Spleen (tissue), 11 donors: Measurements from ENCODE around the gene SPPL2C. TPM values are rescaled to one million over a fixed set of nuclear protein-coding genes. Genes with fewer than 3 reads are reported as not detected.

Experiments used
- DNase-seq: peaks from one replicate; pipeline ENCODE4 v3.0.0-alpha.2; 2020
- H3K27ac ChIP-seq, 8 donors: fragments of 200-600 bp; sonication (generic) in 7 of 8; 1 replicate in 4 of 8; 2 replicates in 4 of 8; pipeline versions ENCODE4 v1.5.0 to v1.8.0; 2016 to 2021; ENCODE audit warnings: inconsistent platforms in 4 of 8, mild to moderate bottlenecking in 4 of 8, moderate library complexity in 1 of 8
- H3K27me3 ChIP-seq, 7 donors: fragments of 200-600 bp; sonication (generic) in 6 of 7; replicated peaks in 1 of 7; 1 replicate in 4 of 7; 2 replicates in 3 of 7; pipeline versions ENCODE4 v1.5.0 to v1.8.0; 2016 to 2021; ENCODE audit warnings: inconsistent platforms in 3 of 7, mild to moderate bottlenecking in 1 of 7
- H3K36me3 ChIP-seq, 6 donors: fragments of 200-600 bp; sonication (generic) in 5 of 6; 1 replicate in 4 of 6; 2 replicates in 2 of 6; pipeline versions ENCODE4 v1.5.0 to v1.8.0; 2016 to 2021; ENCODE audit warnings: inconsistent platforms in 2 of 6
- H3K4me1 ChIP-seq, 6 donors: fragments of 200-600 bp; sonication (generic) in 5 of 6; 1 replicate in 3 of 6; 2 replicates in 3 of 6; pipeline versions ENCODE4 v1.5.0 to v1.8.0; 2016 to 2021; ENCODE audit warnings: inconsistent platforms in 3 of 6
- H3K4me3 ChIP-seq, 8 donors: fragments of 200-600 bp; sonication (generic) in 7 of 8; 1 replicate in 4 of 8; 2 replicates in 4 of 8; pipeline versions ENCODE4 v1.5.0 to v1.8.0; 2016 to 2021; ENCODE audit warnings: inconsistent platforms in 4 of 8, mild to moderate bottlenecking in 4 of 8, moderate library complexity in 2 of 8
- H3K9me3 ChIP-seq, 8 donors: fragments of 200-600 bp; sonication (generic) in 7 of 8; 1 replicate in 4 of 8; 2 replicates in 4 of 8; pipeline versions ENCODE4 v1.5.0 to v1.8.0; 2016 to 2021; ENCODE audit warnings: inconsistent platforms in 4 of 8
- CTCF ChIP-seq, 11 experiments: fragments of 200-600 bp in 7 of 11; fragments of 450-650 bp in 4 of 11; sonication (generic) in 4 of 11; IDR thresholded peaks in 8 of 11; conservative IDR thresholded peaks in 3 of 11; 1 replicate in 7 of 11; 2 replicates in 4 of 11; pipeline versions ENCODE4 v1.4.0 to v1.8.0; 2016 to 2021; ENCODE audit warnings: antibody characterized with exemption in 11 of 11, inconsistent platforms in 4 of 11, mild to moderate bottlenecking in 1 of 11
- POLR2A ChIP-seq, 3 donors: fragments of 450-650 bp; IDR thresholded peaks; one replicate each; pipeline ENCODE4 v1.5.1; 2017; ENCODE audit warnings: antibody characterized with exemption in 3 of 3, mild to moderate bottlenecking in 1 of 3
- POLR2AphosphoS5 ChIP-seq, 3 donors: sonication (generic); formaldehyde crosslinking; IDR thresholded peaks; one replicate each; pipeline ENCODE4 v1.5.1; 2017; ENCODE audit warnings: antibody characterized with exemption in 3 of 3
- WGBS, 5 donors: extraction: QIAGEN DNeasy Blood & Tissue Kit in 3 of 5; methylation state at CpG; one replicate each; pipeline versions ENCODE4 v1.1.5 to v1.1.7; 2013 to 2018; 5-methylcytosine and 5-hydroxymethylcytosine counted together
- intact Hi-C: fragments of 100-400 bp; cut with DNase I; formaldehyde crosslinking; loops from one replicate; pipeline ENCODE4 v1.15.0; 2023; ENCODE audit warnings: low total_unique reads
- polyA plus RNA-seq, 3 donors: library from polyadenylated mRNA; stranded (reverse); fragments of 200-250 nt; gene quantifications; one replicate each; pipeline ENCODE4 v1.2.1, GENCODE V29; 2013
- total RNA-seq, 7 donors: library from RNA; depleted of rRNA in 3 of 7; stranded (reverse); fragments of >200 nt in 3 of 7; fragmentation: NEBNext Ultra II Directional in 4 of 7; extraction: Animal tissue kit (Norgen Biotek cat#: 25700) in 4 of 7; gene quantifications; one replicate each; pipeline versions ENCODE4 v1.1.0 to v1.2.1, GENCODE V29; 2016 to 2021
- donor health status: healthy with polysubstance abuse.
- donor health status: DM: no; HTN: no; CAD: no; lungs with moderate emphysema.
- donor health status: DM: no; HTN: no; CAD: no.
- donor health status: Bipolar disorder and iron deficiency.
- donor health status: healthy.
- donor health status: DM: no; HTN: no; CAD: no.
- donor health status: DM: yes; HTN: yes; CAD: no.

SPPL2C gene
- total and polyA plus RNA-seq, 10 donors, result not detected

- TF ChIP-seq POLR2AphosphoS5 (IDR thresholded peaks at IDR 0.05) (no peak), POLR2A (IDR thresholded peaks at IDR 0.05) (no peak), CTCF (IDR thresholded peaks at IDR 0.05 in 8 of 11, conservative IDR thresholded peaks at IDR 0.05 in 3 of 11) (no peak)
- Histone ChIP-seq H3K9me3 (no peaks in the 10 kb centered on the region), H3K36me3 (no peaks in the 10 kb centered on the region), H3K27ac (no peak overlapping the region), H3K27me3 (peaks cover 0 to 27% (median 0%) of the 10 kb centered on the region in 7 donors), H3K4me1 (no peaks in the 10 kb centered on the region), H3K4me3 (no peak overlapping the region)
- intact Hi-C loops, result no loop called here
- no peak for DNase-seq
- 51 to 73% (median 65%) methylated on average over 9 to 10 of the region's 10 CpGs for WGBS, 5 donors
Observed at GRCh38 chr17:45823598-45823997, 21.1 kb upstream of the SPPL2C start.

- Histone ChIP-seq H3K36me3 (no peaks in the 10 kb centered on the region), H3K27me3 (peaks cover 0 to 36% (median 0%) of the 10 kb centered on the region in 7 donors), H3K4me3 (no peak overlapping the region), H3K27ac (no peak overlapping the region), H3K9me3 (no peaks in the 10 kb centered on the region), H3K4me1 (no peaks in the 10 kb centered on the region)
- 78 to 84% (median 83%) methylated on average over 7 of the region's 7 CpGs for WGBS, 5 donors
- TF ChIP-seq CTCF (IDR thresholded peaks at IDR 0.05 in 8 of 11, conservative IDR thresholded peaks at IDR 0.05 in 3 of 11) (no peak), POLR2A (IDR thresholded peaks at IDR 0.05) (no peak), POLR2AphosphoS5 (IDR thresholded peaks at IDR 0.05) (no peak)
- intact Hi-C loops, result no loop called here
- DNase-seq, result no peak
Observed at GRCh38 chr17:45824475-45824874, 20.2 kb upstream of the SPPL2C start.

GRCh38 chr17:45824901-45825492 is 19.7 kb upstream of the SPPL2C start:
- intact Hi-C loops, result no loop called here
- Histone ChIP-seq H3K4me3 (no peak overlapping the region), H3K4me1 (no peaks in the 10 kb centered on the region), H3K36me3 (no peaks in the 10 kb centered on the region), H3K27me3 (peaks cover 0 to 41% (median 0%) of the 10 kb centered on the region in 7 donors), H3K27ac (no peak overlapping the region), H3K9me3 (no peaks in the 10 kb centered on the region)
- TF ChIP-seq CTCF (IDR thresholded peaks at IDR 0.05 in 8 of 11, conservative IDR thresholded peaks at IDR 0.05 in 3 of 11) (no peak), POLR2A (IDR thresholded peaks at IDR 0.05) (no peak), POLR2AphosphoS5 (IDR thresholded peaks at IDR 0.05) (no peak)
- no peak for DNase-seq
- WGBS, 5 donors, result 81 to 87% (median 85%) methylated on average over 10 to 13 of the region's 13 CpGs

- H3K4me3 ChIP-seq, result no peak overlapping the region
- intact Hi-C loops, result no loop called here
- H3K4me1 ChIP-seq, result no peaks in the 10 kb centered on the region
- no peak overlapping the region for H3K27ac ChIP-seq
- peaks cover 0 to 47% (median 0%) of the 10 kb centered on the region in 7 donors for H3K27me3 ChIP-seq
- no peaks in the 10 kb centered on the region for H3K9me3 ChIP-seq
- no peak for DNase-seq
- no peak for TF ChIP-seq POLR2AphosphoS5 (IDR thresholded peaks at IDR 0.05)
- no peak for TF ChIP-seq CTCF (IDR thresholded peaks at IDR 0.05 in 8 of 11, conservative IDR thresholded peaks at IDR 0.05 in 3 of 11)
- no peak for TF ChIP-seq POLR2A (IDR thresholded peaks at IDR 0.05)
- 80 to 93% (median 87%) methylated on average over 7 to 14 of the region's 14 CpGs for WGBS, 5 donors
- no peaks in the 10 kb centered on the region for H3K36me3 ChIP-seq
Observed at GRCh38 chr17:45825792-45826191, 18.9 kb upstream of the SPPL2C start.
